Measurements from ENCODE around the gene RIC8B.
"Not testable (repeated sequence)": the region's sequence is repeated elsewhere in the genome, so short reads cannot be mapped to it uniquely, and the experiment has no call there.

The RIC8B gene

DNA sequence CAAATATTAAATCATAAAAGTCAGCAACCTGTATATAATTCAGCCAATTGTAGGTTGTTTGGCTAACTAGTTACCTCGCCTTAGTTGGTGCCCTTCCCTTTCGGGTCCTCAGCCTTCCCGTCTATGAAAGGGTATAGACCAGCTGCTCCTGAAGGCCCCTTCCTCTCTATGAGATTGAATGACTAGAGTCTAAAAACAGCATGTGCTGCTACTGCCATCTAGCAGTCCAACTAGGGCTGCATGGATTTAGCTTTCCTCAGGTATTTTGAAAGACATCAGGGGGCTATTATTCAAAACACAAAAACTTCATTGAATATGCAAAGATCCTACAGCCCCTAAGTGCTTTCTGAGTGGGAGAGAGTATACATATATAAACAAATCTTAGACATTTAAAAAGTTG, 144.3 kb downstream of the RIC8B start:
- peaks cover 10% of the 10 kb centered on the region for H3K4me1 ChIP-seq (ENCODE audit: insufficient read depth, low read length, poor library complexity, severe bottlenecking)
- H3F3A ChIP-seq (ENCODE audit: low read depth): no peaks in the 10 kb centered on the region
- no peaks in the 10 kb centered on the region for H3K9me3 ChIP-seq (ENCODE audit: insufficient read depth, low read depth, low read length)
- H3K4me2 ChIP-seq (ENCODE audit: low read depth, low read length, poor library complexity, severe bottlenecking): no peak overlapping the region
- H4K20me1 ChIP-seq (ENCODE audit: insufficient read depth, low read length, poor library complexity, severe bottlenecking): no peaks in the 10 kb centered on the region
- peaks cover 5% of the 10 kb centered on the region for H3K27me3 ChIP-seq (ENCODE audit: insufficient read depth, low read length, poor library complexity, severe bottlenecking)
- H3K79me2 ChIP-seq (ENCODE audit: insufficient read depth, low read length): no peaks in the 10 kb centered on the region
- no peaks in the 10 kb centered on the region for H3K9me2 ChIP-seq (replicated peaks; ENCODE audit: low read depth, low read length)
- H2AFZ ChIP-seq (ENCODE audit: low read length): no peak overlapping the region
- H3K9ac ChIP-seq (ENCODE audit: low read depth, low read length, poor library complexity, severe bottlenecking): no peak overlapping the region
- no peak overlapping the region for H3K4me3 ChIP-seq (ENCODE audit: low read length, poor library complexity, severe bottlenecking)
- no peak for TF ChIP-seq EZH2phosphoT487 (IDR thresholded peaks at IDR 0.05; ENCODE audit: borderline replicate concordance)
- TF ChIP-seq, protein P1, sequence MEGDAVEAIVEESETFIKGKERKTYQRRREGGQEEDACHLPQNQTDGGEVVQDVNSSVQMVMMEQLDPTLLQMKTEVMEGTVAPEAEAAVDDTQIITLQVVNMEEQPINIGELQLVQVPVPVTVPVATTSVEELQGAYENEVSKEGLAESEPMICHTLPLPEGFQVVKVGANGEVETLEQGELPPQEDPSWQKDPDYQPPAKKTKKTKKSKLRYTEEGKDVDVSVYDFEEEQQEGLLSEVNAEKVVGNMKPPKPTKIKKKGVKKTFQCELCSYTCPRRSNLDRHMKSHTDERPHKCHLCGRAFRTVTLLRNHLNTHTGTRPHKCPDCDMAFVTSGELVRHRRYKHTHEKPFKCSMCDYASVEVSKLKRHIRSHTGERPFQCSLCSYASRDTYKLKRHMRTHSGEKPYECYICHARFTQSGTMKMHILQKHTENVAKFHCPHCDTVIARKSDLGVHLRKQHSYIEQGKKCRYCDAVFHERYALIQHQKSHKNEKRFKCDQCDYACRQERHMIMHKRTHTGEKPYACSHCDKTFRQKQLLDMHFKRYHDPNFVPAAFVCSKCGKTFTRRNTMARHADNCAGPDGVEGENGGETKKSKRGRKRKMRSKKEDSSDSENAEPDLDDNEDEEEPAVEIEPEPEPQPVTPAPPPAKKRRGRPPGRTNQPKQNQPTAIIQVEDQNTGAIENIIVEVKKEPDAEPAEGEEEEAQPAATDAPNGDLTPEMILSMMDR (conservative IDR thresholded peaks at IDR 0.05; ENCODE audit: low read length): peak; percentile 81
- H3K36me3 ChIP-seq (ENCODE audit: insufficient read depth, low read length): no peaks in the 10 kb centered on the region

DNA sequence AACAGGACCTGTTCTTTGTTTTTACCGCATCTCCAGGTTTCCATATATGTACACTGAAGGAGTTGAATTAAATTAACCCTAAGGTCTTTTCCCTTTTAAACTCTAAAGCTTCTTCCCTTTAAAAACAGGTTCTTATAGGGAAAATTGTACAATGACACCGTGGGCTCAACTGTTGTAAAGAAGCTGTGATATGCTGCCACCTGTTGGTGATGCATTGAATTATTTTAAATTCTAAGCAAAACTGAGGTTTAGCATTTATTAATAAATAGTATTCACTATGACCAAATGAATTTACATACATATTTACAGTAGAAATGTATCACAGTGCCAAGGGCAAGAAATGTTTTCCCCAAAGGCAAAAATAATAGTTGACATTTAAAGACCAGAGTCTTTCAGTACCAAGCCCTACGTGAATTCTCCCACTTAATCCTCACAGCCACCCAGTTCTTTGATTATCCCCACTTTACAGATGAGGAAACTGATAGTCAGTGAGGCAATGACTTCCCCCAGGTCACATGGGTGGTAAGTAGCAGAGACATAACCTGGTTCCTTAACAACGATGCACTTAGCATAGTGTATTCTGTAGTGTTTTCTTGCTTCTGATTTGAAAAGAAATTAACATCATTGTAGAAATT, 145.5 kb downstream of the RIC8B start:
- peaks cover 6% of the 10 kb centered on the region for H3K4me1 ChIP-seq (ENCODE audit: insufficient read depth, low read length, poor library complexity, severe bottlenecking)
- H3K27me3 ChIP-seq (ENCODE audit: insufficient read depth, low read length, poor library complexity, severe bottlenecking): no peaks in the 10 kb centered on the region
- no peaks in the 10 kb centered on the region for H3K36me3 ChIP-seq (ENCODE audit: insufficient read depth, low read length)
- TF ChIP-seq, protein P1 (conservative IDR thresholded peaks at IDR 0.05; ENCODE audit: low read length): peak; percentile 91
- no peak for TF ChIP-seq EZH2phosphoT487 (IDR thresholded peaks at IDR 0.05; ENCODE audit: borderline replicate concordance)
- no peak overlapping the region for H3K4me3 ChIP-seq (ENCODE audit: low read length, poor library complexity, severe bottlenecking)
- H3F3A ChIP-seq (ENCODE audit: low read depth): no peaks in the 10 kb centered on the region
- H3K4me2 ChIP-seq (ENCODE audit: low read depth, low read length, poor library complexity, severe bottlenecking): no peak overlapping the region
- H3K9me3 ChIP-seq (ENCODE audit: insufficient read depth, low read depth, low read length): no peaks in the 10 kb centered on the region
- no peak overlapping the region for H3K9ac ChIP-seq (ENCODE audit: low read depth, low read length, poor library complexity, severe bottlenecking)
- H3K79me2 ChIP-seq (ENCODE audit: insufficient read depth, low read length): no peaks in the 10 kb centered on the region
- H4K20me1 ChIP-seq (ENCODE audit: insufficient read depth, low read length, poor library complexity, severe bottlenecking): no peaks in the 10 kb centered on the region
- H2AFZ ChIP-seq (ENCODE audit: low read length): 0 out of 2 replicates have a peak overlapping the region, but pooled peaks have one; percentile 52
- H3K9me2 ChIP-seq (replicated peaks; ENCODE audit: low read depth, low read length): no peaks in the 10 kb centered on the region

DNA sequence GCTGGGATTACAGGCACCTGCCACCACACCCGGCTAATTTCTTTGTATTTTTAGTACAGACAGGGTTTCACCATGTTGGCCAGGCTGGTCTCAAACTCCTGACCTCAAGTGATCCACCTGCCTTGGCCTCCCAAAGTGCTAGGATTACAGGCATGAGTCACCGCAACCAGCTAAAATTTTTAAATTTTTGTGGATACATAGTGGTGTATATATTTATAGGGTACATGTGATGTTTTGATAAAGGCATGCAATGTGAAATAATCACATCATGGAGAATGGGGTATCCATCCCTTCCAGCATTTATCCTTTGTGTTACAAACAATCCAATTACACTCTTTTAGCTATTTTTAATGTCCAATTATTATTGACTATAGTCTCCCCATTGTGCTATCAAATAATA, 147.5 kb downstream of the RIC8B start:
- not testable (repeated sequence) for H3K4me2 ChIP-seq (ENCODE audit: low read depth, low read length, poor library complexity, severe bottlenecking); H4K20me1 ChIP-seq (ENCODE audit: insufficient read depth, low read length, poor library complexity, severe bottlenecking); H3K9me3 ChIP-seq (ENCODE audit: insufficient read depth, low read depth, low read length); H3K36me3 ChIP-seq (ENCODE audit: insufficient read depth, low read length); H3F3A ChIP-seq (ENCODE audit: low read depth); H3K27me3 ChIP-seq (ENCODE audit: insufficient read depth, low read length, poor library complexity, severe bottlenecking); H3K4me1 ChIP-seq (ENCODE audit: insufficient read depth, low read length, poor library complexity, severe bottlenecking); H3K4me3 ChIP-seq (ENCODE audit: low read length, poor library complexity, severe bottlenecking); H2AFZ ChIP-seq (ENCODE audit: low read length); H3K9me2 ChIP-seq (replicated peaks; ENCODE audit: low read depth, low read length); H3K79me2 ChIP-seq (ENCODE audit: insufficient read depth, low read length); H3K9ac ChIP-seq (ENCODE audit: low read depth, low read length, poor library complexity, severe bottlenecking)

DNA sequence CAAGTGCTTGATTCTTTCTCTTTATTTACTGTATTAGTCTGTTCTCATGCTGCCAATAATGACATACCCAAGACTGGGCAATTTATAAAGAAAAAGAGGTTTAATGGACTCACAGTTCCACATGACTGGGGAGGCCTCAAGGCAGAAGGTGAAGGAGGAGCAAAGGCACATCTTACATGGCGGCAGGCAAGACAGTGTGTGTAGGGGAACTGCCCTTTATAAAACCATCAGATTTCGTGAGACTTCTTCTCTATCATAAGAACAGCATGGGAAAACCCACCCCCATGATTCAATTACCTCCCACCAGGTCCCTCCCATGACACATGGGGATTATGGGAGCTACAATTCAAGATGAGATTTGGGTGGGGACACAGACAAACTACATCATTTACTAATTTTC, 149.1 kb downstream of the RIC8B start:
- H3F3A ChIP-seq (ENCODE audit: low read depth); H3K36me3 ChIP-seq (ENCODE audit: insufficient read depth, low read length); H3K9me3 ChIP-seq (ENCODE audit: insufficient read depth, low read depth, low read length); H3K9ac ChIP-seq (ENCODE audit: low read depth, low read length, poor library complexity, severe bottlenecking); H2AFZ ChIP-seq (ENCODE audit: low read length); H3K79me2 ChIP-seq (ENCODE audit: insufficient read depth, low read length); H4K20me1 ChIP-seq (ENCODE audit: insufficient read depth, low read length, poor library complexity, severe bottlenecking); H3K9me2 ChIP-seq (replicated peaks; ENCODE audit: low read depth, low read length); H3K27me3 ChIP-seq (ENCODE audit: insufficient read depth, low read length, poor library complexity, severe bottlenecking); H3K4me1 ChIP-seq (ENCODE audit: insufficient read depth, low read length, poor library complexity, severe bottlenecking); H3K4me3 ChIP-seq (ENCODE audit: low read length, poor library complexity, severe bottlenecking); H3K4me2 ChIP-seq (ENCODE audit: low read depth, low read length, poor library complexity, severe bottlenecking): not testable (repeated sequence)
